RPMI7951 (cell line): ENCODE measurements around the gene CDS2. TPM values are rescaled to one million over a fixed set of nuclear protein-coding genes. Genes with fewer than 3 reads are reported as not detected.

Experiments
- DNase-seq: peaks from one replicate; pipeline ENCODE4 v3.0.0-alpha.2; 2012; ENCODE audit warnings: low read depth
- total RNA-seq: library from RNA; depleted of rRNA; stranded (reverse); fragments of >200 nt; shearing (Covaris generic); gene quantifications from 2 replicates; pipeline ENCODE4 v1.2.3, GENCODE V29; 2014

CDS2 gene
- total RNA-seq, 1 experiment from 2014 or later: 29.2 TPM

DNA sequence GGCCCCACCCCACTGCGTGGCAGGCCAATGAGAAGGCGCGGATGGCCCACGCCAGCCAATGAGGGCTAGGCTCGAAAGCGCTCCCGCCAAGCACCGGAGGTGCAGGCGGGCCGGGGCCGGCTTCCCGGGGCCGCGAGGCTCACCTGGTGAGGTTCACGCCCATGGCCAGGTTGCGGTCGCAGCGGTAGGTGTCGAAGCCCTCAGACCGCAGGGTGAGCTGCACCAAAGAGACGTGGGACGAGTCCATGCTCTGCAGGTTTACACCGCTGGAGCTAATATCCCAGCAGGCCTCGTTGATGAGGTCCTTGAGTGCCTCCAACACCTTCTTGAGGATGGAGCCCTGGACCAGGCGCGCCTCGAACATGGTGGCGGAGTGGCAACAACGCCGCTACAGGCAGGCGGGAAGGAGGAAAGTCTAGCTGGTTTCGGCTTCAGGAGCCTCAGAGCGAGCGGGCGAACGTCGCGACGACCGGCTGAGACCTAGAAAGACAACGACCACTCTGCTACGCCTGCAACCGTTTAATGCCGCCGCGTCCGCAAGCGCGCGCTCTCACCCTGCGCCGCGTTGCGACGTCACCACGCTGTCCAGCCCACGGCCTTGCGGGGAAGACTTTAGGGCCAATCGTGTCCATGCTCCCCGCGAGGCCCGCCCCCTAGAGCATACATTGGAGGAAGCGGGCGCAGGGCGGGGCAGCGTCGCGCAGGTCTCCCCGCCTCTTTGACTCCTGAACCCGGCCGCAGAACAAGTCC lies 7.2 kb upstream of the CDS2 start, which contains the start of gene PCNA:
PCNA (minus strand) TSS at position 524 of the 750 bp plus-strand sequence; CDS start at position 364, 160 bp downstream.
- DNase-seq: peak; percentile 99

DNA sequence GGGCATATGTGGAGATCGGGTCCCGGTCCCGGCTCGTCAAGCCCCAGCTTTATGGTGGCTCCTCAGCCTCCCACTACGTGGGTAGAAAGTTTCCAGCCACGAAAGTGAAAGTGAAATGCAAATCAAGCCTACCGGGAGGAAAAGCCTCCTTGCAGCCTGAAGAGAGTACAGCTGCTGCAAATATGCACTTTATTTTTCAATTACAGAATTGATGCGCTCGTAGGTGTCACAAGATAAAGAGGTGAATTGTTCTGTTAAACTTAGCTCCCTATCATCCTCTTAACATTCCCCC lies 6.7 kb upstream of the CDS2 start:
- DNase-seq: no peak

DNA sequence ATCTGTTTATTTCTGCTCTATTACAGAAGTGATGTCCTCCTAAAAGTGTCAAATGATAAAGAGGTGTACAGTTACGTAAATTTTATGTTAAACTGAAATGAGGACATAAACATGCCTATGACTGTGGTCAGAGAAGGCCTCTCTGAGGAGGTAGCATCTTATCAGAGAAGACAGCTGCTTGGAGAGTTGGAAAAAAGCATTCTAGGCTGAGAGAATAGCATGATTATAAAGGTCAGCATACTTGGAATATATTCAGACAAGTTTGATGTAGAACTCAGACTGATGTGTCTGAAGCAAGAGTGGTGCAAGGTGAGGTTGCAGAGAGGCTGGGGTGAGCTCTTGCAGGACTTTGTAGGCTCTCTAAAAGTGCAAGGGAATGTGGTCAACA lies 3.9 kb upstream of the CDS2 start:
- no peak for DNase-seq

- DNase-seq: peak; percentile 49
Observed at GRCh38 chr20:5127204-5127858, 523 bp downstream of the CDS2 start.

GRCh38 chr20:5127859-5128424 lies 1.1 kb downstream of the CDS2 start:
- DNase-seq: peak; percentile 15

DNA sequence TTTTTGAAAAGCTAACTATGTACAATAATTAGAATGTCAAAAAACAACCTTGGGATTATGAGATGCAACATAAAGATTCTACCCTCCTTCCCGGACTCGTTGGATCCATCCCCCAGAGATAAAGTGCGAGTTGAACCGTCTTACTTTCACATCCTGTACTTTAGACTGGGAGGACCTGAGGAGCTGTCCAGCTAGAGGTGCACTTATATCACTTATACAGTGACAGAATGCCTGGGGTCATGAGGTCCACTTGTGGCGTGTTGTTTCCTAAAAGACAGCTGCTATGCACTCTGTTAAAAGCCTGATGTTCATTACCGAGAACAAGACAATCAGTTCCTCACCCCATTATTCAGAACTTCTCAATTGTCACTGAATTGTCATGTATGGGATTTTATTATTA lies 2.1 kb downstream of the CDS2 start:
- DNase-seq: no peak

DNA sequence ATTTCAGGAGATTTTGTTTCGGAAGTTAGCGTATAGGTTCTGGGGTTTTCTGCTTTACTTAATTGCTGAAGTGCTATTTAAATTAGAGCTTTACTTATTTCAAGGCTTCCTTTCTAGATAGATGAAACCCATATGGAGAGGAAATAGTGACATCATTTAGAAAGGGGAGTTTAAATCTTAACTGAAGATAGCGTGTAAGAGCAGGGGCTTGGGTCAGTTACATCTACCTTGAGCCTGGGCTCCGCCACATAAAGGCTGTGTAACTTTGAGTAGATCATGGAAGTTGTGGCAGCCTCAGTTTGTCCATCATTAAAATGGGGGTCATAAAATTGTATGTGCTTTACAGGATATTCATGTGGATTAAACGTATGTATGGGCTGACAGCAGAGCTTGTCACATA lies 4.7 kb downstream of the CDS2 start:
- no peak for DNase-seq

DNA sequence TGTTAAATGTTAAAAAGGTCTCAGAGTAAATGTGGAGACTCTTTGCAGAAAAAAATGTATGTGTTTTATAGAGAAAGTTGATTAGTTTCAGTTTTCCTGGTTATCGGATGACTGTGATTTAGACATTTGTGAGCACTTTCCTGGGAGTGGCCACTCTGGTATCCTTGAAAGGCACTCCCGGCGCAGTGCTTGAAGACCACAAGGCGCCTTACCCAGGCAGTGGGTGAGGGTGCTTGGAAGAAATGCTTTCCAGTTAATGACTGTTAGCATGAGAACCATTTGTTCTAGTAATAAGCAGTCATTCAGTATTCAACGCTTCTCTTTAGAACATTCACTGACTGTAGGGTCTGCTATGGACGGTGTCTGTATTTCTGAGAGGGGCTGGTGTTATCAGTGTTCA lies 7.2 kb downstream of the CDS2 start:
- DNase-seq: no peak

GRCh38 chr20:5135363-5136012 lies 8.7 kb downstream of the CDS2 start:
- peak; percentile 17 for DNase-seq

DNA sequence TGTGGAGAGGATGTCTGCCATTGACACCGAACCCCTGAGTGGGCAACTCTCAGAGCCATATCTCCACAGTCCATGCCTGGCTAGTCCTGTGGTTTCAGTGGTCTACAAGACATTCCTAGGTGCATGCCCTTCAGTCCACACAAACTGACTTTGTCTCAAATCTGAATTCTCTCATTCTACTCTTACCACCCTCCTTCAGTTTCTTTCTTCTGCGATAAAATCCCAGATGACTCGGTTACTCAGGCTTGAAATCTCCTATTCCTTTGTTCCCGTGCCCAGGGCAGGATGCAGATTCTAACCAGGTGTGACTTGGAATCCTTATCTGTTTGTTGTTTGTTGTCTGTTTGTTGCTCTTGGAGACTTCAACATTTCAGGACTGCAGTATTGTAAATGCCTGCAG lies 9.3 kb downstream of the CDS2 start:
- DNase-seq: peak; percentile 24

- DNase-seq: no peak
Observed at GRCh38 chr20:5140195-5140594, 13.4 kb downstream of the CDS2 start.

DNA sequence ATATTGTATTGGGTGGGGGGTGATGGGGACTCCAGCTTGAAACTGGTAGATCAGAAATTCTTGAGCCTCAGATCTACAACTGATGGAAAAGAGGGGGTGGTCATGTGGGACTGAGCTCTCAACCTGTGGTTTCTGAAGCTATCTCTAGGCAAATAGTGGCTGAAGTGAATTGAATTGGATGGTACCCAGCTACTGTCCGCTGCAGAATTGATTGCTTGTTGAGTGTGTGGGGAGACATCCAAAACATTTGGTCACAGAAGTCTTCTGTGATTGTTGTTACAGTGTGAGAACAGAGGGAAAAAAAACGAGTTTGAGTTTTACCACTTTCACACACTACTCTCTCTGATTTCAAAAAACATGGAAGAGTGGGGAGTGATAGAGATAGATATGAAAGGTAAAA lies 14.8 kb downstream of the CDS2 start:
- no peak for DNase-seq

- no peak for DNase-seq
Observed at GRCh38 chr20:5143851-5144250, 17.0 kb downstream of the CDS2 start.

- no peak for DNase-seq
Observed at GRCh38 chr20:5145365-5146098, 18.7 kb downstream of the CDS2 start.

DNA sequence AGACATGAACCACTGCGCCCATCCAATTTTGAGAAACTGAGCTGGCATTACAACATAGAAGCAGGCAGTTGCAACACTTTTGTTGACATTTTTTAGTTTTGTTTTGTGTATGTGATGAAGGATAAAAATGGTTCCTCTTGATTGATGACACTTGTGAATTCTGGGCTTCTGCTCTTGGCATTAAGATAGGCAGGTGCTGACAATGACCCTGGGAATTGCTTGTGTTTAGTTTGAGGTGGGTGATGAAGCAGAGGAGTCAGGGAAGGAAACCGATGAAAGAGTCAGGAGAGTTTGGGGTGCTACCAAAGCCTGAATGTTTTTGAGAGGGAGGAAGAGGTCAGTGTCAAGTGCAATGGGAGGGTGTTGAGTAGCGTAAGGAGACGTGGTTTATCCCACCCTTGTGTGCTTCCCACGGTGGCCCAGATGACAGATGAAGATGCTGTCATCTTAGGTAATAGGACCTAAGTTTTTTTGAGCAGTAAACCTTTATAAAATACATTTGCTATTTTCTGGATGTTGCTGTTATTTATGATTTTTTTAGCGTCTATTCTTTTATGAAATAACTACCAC lies 19.4 kb downstream of the CDS2 start:
- DNase-seq: no peak

DNA sequence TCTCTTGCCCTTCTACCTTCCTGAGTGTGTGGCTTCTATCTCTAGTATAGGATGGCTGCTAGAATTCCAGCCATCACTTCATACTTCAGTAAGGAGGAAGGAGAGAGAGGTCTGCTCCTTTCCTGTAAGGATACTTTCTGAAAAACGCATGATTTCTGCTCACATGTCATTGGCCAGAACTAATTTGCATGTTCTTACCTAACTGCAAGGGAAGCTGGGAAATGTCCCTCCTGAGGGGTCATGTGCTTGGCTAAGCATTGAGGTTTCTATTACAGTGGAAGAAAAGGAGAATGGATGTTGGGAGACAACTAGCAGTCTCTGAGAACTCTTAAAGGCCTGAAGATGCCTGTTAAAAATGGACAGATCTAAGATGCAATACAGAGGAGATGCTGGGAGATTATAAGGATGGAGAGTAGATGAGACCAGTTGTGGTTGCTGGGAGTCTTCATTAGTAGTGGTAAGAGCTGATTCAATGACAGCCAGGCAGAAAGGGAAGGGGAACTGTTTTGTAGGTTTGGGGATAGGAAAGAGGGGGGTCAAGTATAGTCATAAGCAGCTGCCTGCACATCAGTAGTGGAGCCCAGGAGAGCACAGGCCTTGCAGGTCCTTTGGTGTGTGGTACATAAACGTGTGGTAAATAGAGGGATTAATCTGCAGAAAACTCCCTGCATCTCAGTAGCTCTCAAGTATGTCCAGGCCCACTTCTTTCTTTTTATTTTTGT lies 20.2 kb downstream of the CDS2 start:
- no peak for DNase-seq

DNA sequence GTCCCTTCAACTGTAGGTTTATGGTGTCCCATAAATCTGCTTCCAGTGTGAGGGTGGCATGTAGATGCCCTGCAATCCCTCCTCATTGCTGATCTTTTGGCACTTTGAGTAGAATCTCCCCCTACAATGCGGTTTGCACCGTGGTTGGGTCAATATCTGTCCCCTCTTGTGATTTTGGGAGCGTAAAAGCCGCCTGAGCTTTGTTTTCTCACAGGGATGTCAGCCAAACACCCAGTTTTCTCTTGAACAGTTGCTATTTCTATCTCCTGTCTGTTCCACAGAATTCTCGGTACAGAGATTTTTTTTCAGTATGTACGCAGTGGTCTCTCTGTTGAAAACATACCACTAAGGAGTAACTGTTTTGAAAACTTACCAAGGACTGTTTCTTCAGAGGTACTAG lies 21.8 kb downstream of the CDS2 start:
- no peak for DNase-seq

GRCh38 chr20:5149892-5150225 lies 23.1 kb downstream of the CDS2 start:
- no peak for DNase-seq

DNA sequence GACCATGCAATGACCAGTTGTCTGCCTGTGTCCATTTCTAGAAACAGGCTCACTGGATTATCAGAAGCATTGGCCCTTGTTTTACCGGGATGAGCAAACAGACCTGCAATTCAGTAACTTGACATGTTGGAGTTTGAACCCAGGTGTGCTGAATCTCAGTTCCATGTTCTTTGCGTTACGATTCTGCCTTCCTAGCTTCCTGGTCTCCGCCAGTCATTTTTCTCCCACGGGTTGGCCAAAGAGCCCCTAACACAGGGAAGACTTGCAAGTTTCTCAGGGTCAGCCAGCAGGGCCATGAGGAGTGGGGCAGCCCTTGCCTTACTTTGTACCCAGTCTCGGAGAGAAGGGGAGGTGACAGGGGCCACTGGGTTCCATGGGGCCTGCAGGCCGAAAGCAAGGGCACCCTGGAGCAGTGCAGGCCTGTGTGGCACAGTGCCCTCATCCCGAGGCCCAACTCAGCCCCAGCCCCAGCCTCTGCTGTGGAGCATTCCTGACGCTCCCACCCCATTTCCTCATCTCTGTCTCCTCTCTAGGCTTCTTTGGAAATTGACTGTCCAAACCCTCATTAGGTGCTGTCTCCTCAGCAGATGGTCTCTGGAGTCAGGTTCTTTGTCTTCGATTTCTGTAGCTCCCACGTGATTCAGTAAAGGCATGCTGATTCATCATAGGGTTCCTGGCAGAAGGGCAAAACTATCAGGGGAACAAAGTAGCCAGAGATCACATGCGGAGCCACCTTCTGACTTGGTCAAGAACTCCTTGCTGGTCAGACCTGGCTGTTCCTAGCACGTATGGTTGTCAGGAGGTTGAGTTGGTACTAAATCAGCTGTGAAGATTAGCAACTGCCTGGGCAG lies 23.6 kb downstream of the CDS2 start:
- peak; percentile 70 for DNase-seq

GRCh38 chr20:5153152-5153467 lies 26.3 kb downstream of the CDS2 start:
- DNase-seq: no peak
